ENCODE measurements around the gene KRT31.
"Not testable (repeated sequence)": the region's sequence is repeated elsewhere in the genome, so short reads cannot be mapped to it uniquely, and the experiment has no call there.

Gene KRT31

DNA sequence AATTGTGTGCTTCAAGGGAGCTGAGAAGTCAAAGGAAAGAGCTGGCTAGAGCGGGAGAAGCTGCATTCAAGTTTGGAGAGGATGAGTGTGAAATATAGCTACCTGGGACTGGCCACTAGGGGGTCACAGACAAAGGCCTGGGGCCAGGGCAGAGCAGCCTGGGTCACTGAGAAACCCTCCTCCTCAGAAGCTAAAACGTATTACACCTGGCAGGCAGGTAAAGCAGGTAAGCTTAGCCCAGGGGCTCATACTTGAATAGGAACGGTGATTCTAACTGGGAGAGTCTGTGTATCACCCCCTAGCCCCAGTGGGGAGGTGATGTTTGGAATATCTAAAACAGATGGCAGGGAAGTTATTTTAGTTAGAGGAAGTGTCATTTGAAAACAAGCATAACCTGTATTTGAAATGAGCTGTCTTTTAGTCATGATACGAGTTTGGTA is 20.2 kb upstream of the KRT31 start:
- DNase-seq (ENCODE audit: low spot score) = peak; percentile 50

GRCh38 chr17:41417127-41417526 is 19.7 kb upstream of the KRT31 start:
- DNase-seq (ENCODE audit: low spot score) = no peak

DNA sequence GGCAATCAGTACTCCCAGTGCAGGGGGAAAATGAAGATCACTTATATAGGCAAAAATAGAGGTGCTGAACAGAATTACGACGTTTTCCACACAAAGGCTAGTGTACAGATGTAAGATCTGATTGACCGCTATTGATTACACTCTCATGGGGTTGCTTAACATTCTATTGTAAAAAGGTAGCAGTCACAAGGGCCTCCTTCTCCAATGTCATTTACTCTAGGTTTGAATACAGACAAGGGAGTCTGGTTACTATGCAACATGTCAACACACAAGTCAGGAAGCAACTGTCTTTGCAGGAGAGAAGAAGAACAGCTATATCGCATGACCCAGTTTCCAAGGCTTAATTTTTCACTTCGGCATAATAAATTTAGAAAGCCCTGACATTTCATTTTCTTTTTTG is 19.1 kb upstream of the KRT31 start:
- DNase-seq (ENCODE audit: low spot score) = no peak

DNA sequence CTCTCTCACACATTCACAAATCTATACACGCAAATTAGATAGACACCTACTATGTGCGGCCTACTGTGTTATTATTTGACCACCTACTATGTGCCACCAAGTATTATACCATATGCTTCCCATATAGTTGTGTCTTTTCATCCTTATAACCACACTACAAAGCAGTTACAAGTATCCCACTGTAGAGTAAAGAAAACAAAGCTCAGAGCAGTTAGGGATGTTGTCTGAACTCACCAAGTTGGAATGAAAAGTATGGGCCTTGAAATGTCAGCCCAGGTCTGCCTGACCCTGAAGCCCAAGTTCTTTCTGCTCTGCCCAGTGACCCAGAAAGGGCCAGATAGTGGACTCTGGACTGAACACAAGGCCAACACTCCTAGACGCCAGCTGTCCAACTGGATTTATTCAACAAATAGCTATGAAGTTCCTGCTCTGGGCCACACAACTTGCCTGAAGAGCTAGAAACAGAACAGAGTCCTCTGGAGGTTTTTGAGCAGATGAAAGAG is 18.5 kb upstream of the KRT31 start:
- no peak for DNase-seq (ENCODE audit: low spot score)

DNA sequence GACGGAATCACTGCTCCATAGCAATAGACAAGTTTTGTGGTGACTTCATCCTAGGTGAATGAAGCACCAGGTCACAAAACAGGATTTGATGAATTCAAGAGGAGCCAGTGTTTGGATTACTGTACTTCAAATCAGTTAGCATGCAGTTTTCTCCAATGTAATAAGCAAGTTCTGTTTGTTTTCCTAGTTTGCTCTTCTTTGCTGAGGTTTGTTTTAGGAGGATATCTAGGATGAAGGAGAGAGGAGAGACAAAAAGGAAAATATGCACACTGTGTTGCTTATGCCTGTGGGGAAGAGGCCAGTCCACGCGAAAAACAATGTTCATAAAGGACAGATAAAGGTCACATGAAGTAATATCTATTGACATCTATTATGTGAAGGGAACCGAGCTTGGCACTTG is 18.0 kb upstream of the KRT31 start:
- no peak for DNase-seq (ENCODE audit: low spot score)

DNA sequence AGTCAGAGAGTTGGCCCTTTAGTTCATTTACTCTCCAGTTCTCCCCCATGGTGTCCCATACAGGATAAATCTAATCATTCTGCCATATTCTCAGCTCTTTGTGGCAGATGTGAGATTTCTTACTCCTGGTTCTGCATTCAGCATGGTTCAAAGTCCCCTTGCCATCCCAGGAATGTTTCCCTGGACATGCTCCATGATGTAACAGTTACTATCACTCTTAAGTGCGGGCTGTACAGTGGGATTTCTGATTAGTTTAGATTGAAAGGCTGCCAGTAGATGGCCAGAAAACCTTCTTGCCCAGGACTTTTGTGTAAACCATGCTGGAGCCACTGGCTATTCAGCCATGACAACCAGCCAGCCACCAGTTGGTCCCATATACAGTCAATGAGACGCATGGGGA is 16.6 kb upstream of the KRT31 start:
- no peak for DNase-seq (ENCODE audit: low spot score)

- no peak for DNase-seq (ENCODE audit: low spot score)
Observed at GRCh38 chr17:41413353-41413957, 16.0 kb upstream of the KRT31 start.

DNA sequence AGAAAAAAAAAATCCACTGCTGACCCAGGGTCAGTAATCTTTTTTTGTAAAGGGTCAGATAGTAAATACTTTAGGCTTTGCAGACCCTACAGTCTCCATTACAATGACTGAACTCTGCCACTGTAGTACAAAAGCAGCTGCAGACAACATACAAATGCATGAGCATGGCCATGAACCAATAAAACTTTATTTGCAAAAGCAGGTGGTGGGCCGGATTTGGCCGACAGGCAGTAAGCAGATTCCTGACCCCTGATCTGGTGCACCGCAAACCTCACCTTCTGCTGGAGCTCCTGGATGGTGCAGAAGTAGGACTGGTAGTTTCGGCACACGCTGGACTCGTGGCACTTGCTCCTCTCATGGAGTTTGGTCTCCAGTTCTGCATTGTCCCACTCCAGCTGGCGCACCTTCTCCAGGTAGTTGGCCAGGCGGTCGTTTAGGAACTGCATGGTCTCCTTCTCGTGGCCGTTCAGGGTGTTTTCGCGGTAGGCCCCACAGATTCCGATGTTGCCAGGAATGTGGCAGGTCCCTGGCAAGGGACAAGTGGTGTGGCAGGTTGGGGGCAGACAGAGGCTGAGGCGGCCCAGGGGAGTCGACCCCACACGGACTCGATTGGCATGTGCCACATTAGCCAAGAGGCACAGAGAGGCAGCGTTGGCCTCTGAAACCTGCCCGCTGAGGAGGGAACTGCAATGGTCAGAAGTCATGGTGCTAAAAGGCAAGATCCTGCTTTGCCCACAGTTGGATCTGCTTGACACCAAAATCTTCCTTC is 13.8 kb upstream of the KRT31 start:
- DNase-seq (ENCODE audit: low spot score) = no peak

GRCh38 chr17:41407226-41407625 is 9.8 kb upstream of the KRT31 start:
- no peak for DNase-seq (ENCODE audit: low spot score)

GRCh38 chr17:41406205-41406604 is 8.8 kb upstream of the KRT31 start:
- DNase-seq (ENCODE audit: low spot score) = no peak

GRCh38 chr17:41404024-41404671 is 6.7 kb upstream of the KRT31 start:
- DNase-seq (ENCODE audit: low spot score) = no peak

- DNase-seq (ENCODE audit: low spot score) = no peak
Observed at GRCh38 chr17:41403404-41404023, 6.1 kb upstream of the KRT31 start.

DNA sequence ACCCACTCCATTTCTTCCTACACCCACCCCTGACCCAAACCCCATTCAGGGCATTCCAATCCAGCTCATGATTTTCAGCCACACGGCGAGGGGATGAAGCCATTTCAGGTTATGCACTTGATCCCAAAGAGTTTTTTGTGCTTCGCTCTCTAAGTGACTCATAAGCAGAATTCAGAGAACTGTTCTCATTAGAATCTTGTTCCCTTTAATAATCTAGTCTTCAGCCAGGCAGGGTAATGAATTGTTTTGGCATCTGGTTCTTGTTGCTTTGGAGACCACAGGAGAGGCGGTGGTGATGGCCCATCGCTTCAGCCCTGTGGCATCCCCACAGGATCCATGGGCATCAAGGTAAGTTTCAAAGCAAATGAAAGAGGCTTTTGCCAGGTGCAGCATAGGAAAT is 4.8 kb upstream of the KRT31 start:
- no peak for DNase-seq (ENCODE audit: low spot score)

DNA sequence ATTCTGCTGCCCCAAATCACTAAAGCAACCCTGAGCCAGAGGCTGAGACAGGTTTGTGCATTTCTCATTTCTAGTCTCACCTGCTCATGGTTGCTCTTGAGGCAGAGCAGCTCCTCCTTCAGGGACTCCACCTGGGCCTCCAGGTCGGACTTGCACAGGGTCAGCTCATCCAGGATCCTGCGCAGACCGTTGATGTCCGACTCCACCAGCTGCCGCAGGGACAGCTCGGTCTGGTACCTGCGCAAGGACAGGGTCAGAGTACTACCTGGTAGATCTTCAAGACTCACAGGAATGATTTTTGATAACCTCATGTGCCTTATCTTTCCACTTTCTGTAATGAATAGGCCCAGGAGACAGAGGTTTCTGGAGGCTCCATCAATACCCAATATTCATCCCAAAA is 1.1 kb downstream of the KRT31 start:
- DNase-seq (ENCODE audit: low spot score) = no peak

DNA sequence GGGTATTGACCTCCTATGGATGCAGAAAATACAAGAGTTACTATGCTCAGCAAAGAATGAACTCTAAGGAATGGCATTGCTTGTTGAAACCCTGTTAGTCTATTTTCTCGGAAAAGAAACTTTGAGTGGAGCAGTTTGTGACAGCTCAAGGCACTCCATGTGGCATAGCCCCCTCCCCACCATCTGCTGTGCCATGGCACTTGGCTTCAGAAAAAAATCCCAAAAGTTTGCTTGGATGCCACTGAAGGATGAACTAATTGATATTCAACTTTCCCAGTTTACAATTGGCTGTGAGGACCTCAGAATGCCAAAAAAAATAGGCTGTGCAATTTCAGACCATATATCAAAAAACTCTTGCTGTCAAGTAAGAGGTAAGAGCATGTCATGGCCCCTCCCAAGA is 1.8 kb downstream of the KRT31 start:
- no peak for DNase-seq (ENCODE audit: low spot score)

DNA sequence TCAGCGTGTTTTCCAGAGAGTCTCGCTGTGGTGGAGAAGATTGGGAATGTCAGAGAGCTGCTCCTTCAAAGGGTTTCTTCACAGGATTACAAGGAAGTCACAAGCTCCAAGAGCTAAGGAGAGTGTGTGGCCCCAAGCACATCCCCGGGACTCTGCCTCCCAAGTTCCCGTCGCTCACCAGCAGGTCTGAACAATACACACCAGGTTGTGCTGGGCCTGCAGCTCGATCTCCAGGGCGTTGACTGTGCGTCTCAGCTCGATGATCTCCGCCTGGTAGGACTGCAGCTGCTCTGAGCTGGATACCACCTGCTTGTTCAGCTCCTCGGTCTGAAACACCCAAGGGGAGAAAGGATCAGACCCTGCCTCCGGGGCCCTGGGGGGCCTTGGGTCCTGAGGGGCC is 2.4 kb downstream of the KRT31 start:
- not testable (repeated sequence) for DNase-seq (ENCODE audit: low spot score)

GRCh38 chr17:41394254-41394996 is 3.0 kb downstream of the KRT31 start:
- no peak for DNase-seq (ENCODE audit: low spot score)

DNA sequence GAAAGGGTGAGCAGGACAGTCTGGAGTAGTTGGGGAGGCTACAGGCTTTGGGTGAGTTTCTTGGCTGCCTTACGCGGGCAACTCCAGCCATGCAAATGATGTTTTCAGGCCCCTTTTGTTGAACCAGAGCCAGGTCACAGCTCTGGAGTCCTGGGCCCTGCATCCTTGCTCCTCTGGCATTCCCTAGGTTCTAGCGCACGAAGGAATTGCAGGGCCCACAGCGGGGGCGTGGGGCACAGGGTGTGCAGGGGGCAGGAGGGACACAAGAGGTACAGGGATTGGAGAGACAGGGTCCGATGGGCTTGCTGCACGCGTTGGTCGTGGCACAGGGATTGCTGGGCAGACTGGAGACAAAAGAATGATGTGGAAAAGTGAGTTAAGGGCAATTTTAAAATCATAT is 3.6 kb downstream of the KRT31 start:
- DNase-seq (ENCODE audit: low spot score) = no peak

DNA sequence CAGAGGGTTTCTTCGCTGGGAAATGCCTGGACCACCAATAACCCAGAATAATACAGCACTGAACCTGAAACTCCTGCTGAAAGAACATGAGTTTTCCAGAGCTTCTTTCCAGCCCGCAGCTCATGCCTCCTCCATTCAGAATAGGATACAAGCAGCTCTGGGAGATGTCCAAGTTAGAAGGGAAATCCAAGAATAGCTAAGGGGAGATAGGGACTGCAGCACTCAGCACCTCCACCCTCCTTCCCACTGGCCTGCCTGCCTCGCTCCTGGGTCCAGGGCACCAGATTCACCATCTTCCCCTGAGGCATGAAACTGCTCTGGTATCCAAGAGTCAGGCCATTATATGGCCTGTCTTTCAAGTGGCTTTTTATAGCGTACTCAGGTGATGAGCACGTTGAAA is 4.1 kb downstream of the KRT31 start:
- no peak for DNase-seq (ENCODE audit: low spot score)

- no peak for DNase-seq (ENCODE audit: low spot score)
Observed at GRCh38 chr17:41392278-41392677, 5.1 kb downstream of the KRT31 start.

DNA sequence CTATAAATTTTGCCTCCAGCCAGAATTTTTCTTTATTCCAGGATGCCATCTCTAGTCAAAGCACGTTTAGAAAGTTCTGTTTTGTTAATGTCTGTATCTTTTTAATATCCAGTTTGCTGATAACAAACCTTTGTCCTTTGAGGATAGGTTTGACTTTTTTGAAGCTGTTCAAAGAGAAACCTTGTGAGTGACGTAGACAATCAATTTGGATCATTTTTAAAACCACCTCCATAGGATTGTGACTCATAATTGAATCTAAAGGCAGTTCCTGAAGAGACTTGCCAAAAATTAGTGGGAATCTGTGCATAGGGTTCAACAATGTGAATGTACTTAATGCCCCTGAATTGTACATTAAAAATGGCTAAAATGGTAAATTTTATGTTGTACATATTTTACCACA is 5.9 kb downstream of the KRT31 start:
- no peak for DNase-seq (ENCODE audit: low spot score)

- DNase-seq (ENCODE audit: low spot score) = no peak
Observed at GRCh38 chr17:41390411-41390938, 6.9 kb downstream of the KRT31 start.
